IgD-negative memory B cell (primary cell): ENCODE results near the gene CD4. TPM values are rescaled to one million over a fixed set of nuclear protein-coding genes. Genes with fewer than 3 reads are reported as not detected.

Experiments used
- H3K27ac Mint-ChIP-seq, 3 donors: one replicate each; pipeline ENCODE4 v1.8.0; 2020 to 2022; ENCODE audit warnings: mild to moderate bottlenecking in 3 of 3, mixed read lengths in 3 of 3, moderate library complexity in 1 of 3
- H3K27me3 Mint-ChIP-seq: one replicate; pipeline ENCODE4 v1.8.0; 2021; ENCODE audit warnings: mixed read lengths
- H3K36me3 Mint-ChIP-seq: one replicate; pipeline ENCODE4 v1.8.0; 2020; ENCODE audit warnings: mild to moderate bottlenecking, mixed read lengths
- H3K4me1 Mint-ChIP-seq, 3 donors: one replicate each; pipeline ENCODE4 v1.8.0; 2020 to 2022; ENCODE audit warnings: mixed read lengths in 3 of 3, mild to moderate bottlenecking in 1 of 3
- H3K4me3 Mint-ChIP-seq, 4 donors: one replicate each; pipeline ENCODE4 v1.8.0; 2020 to 2022; ENCODE audit warnings: mild to moderate bottlenecking in 4 of 4, mixed read lengths in 4 of 4, moderate library complexity in 3 of 4
- H3K9me3 Mint-ChIP-seq, 3 donors: one replicate each; pipeline ENCODE4 v1.8.0; 2020 to 2021; ENCODE audit warnings: mixed read lengths in 3 of 3, mild to moderate bottlenecking in 1 of 3
- polyA plus RNA-seq: library from polyadenylated mRNA; unstranded; fragments of 300-500 nt; fragmentation: Illumina TruSeq; gene quantifications from one replicate; pipeline ENCODE4 v1.2.3, GENCODE V29; 2021

CD4 gene
- polyA plus RNA-seq, 1 donor from 2014 or later, result 6.6 TPM

- H3K36me3 Mint-ChIP-seq, result peaks cover 2% of the 10 kb centered on the region
- H3K4me3 Mint-ChIP-seq, result no peak overlapping the region
- peaks cover 26% of the 10 kb centered on the region for H3K27me3 Mint-ChIP-seq
- peak overlapping the region; percentile 19 to 34 (median 29) for H3K27ac Mint-ChIP-seq
- no peaks in the 10 kb centered on the region for H3K9me3 Mint-ChIP-seq
- H3K4me1 Mint-ChIP-seq, result peaks cover under 1 to 11% (median 6%) of the 10 kb centered on the region in 3 donors
Observed at GRCh38 chr12:6779708-6780432, 9.5 kb upstream of the CD4 start.

DNA sequence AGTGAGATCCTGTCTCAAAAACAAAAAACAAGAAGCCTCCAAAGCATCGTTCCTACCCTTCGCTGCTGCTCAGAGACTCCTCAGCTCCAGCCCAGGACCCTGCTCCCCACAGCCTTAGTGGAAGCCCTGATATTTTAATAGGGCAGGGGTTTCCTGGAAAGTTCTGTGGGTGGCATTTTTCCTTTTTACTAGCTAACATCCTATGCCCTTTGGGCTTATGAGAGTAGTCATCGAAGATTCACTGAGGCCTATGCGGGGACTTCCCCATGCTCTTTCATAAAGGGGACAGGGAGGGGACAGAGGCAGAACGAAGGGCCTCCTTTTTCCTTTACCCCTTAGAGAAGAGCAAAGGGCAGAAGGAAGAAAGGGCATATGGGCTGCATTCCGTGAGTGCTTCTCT lies 8.8 kb upstream of the CD4 start:
- Mint-ChIP-seq H3K4me1 (peaks cover 0 to 11% (median 4%) of the 10 kb centered on the region in 3 donors), H3K27ac (no peak overlapping the region), H3K9me3 (no peaks in the 10 kb centered on the region), H3K36me3 (peaks cover 2% of the 10 kb centered on the region), H3K27me3 (peaks cover 20% of the 10 kb centered on the region), H3K4me3 (no peak overlapping the region)

DNA sequence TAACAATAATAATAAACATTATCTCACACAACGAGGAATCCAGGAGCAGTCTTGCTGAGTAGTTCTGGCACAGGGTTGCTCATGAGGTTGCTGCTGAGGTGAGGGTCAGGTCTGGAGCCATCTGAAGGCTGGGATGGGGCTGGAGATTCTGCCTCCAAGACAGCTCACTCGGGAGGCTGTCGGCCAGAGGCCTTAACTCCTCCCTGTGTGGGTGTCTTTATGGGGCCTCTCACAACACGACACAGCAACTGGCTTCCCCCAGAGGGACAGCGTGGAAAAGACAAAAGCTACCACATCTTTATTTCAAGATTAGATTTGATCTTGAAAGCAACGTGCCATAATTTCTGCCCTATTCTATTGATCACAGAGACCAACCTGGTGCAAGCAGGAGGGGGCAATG lies 7.2 kb upstream of the CD4 start:
- Mint-ChIP-seq H3K27me3 (peaks cover 11% of the 10 kb centered on the region), H3K9me3 (no peaks in the 10 kb centered on the region), H3K4me3 (no peak overlapping the region), H3K36me3 (no peaks in the 10 kb centered on the region), H3K4me1 (peaks cover 0 to 9% (median 4%) of the 10 kb centered on the region in 3 donors), H3K27ac (no peak overlapping the region)

GRCh38 chr12:6782850-6783566 lies 6.3 kb upstream of the CD4 start:
- Mint-ChIP-seq H3K36me3 (no peaks in the 10 kb centered on the region), H3K27ac (no peak overlapping the region), H3K4me1 (peaks cover 0 to 8% (median 4%) of the 10 kb centered on the region in 3 donors), H3K4me3 (no peak overlapping the region), H3K9me3 (no peaks in the 10 kb centered on the region), H3K27me3 (peaks cover 10% of the 10 kb centered on the region)

GRCh38 chr12:6783828-6784227 lies 5.5 kb upstream of the CD4 start:
- H3K9me3 Mint-ChIP-seq, result no peaks in the 10 kb centered on the region
- H3K4me3 Mint-ChIP-seq, result no peak overlapping the region
- no peak overlapping the region for H3K27ac Mint-ChIP-seq
- peaks cover 2% of the 10 kb centered on the region for H3K27me3 Mint-ChIP-seq
- H3K4me1 Mint-ChIP-seq, result peaks cover 0 to 1% (median under 1%) of the 10 kb centered on the region in 3 donors
- H3K36me3 Mint-ChIP-seq, result no peaks in the 10 kb centered on the region

GRCh38 chr12:6784296-6784695 lies 5.0 kb upstream of the CD4 start:
- Mint-ChIP-seq H3K4me3 (no peak overlapping the region), H3K4me1 (no peaks in the 10 kb centered on the region), H3K27ac (no peak overlapping the region)

DNA sequence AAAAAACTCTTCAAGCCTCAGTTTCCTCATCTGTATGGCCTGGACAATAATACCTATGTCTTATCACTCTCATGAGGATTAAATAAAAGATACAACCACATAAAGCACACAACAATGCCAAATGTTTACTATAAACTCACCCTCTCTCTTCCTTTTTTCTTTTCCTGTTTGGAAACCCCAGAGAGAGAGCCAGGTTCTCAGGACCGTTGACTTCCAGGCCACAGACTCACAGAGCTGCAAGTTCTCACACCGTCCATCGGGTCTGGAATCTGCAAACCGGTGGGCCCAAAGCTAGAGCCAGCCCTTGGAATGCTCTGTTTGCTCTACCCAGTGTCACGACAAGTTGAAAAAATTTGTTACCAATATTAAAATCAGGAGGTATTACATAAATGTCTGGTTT lies 4.6 kb upstream of the CD4 start:
- Mint-ChIP-seq H3K36me3 (no peaks in the 10 kb centered on the region), H3K4me3 (no peak overlapping the region), H3K27ac (peak overlapping the region in 1 of 3 donors; percentile 67), H3K4me1 (no peaks in the 10 kb centered on the region), H3K9me3 (no peaks in the 10 kb centered on the region), H3K27me3 (peaks cover 2% of the 10 kb centered on the region)

More at GRCh38 chr12:6784296-6784695, 5.0 kb upstream of the CD4 start:
- Mint-ChIP-seq H3K27me3 (peaks cover 2% of the 10 kb centered on the region), H3K36me3 (no peaks in the 10 kb centered on the region), H3K9me3 (no peaks in the 10 kb centered on the region)

DNA sequence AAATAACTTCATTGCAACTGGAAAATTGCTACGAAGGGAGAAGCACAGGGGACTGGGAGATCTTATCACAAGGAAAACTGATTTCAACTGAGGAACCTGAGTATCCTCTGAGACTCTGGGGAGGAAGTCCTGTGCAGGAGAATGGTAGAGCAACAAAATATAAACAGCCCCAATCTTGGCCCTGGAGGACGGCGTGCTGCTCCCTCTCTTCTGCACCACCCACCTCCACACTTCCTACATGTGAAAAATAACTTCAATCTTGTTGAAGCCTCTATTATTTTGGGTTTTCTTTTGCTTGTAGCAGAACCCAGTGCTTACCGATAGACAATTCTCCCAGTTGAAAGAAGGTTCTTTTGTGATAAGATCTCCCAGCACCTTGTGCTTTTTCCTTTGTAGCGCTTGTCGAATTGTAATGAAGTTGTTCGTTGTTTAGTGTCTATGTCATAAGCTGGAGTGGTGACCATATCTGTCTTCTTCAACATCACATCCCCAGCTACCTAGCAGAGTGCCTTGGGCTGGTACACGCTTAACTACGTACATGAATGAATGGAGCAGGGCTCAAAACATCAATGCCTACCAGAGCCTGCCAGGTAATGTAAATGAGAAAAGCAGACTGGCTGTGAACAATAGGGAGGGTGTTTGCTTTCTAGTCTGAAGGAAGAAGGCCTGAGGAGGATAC lies 2.8 kb upstream of the CD4 start:
- Mint-ChIP-seq H3K4me3 (no peak overlapping the region), H3K9me3 (no peaks in the 10 kb centered on the region), H3K27me3 (peaks cover 2% of the 10 kb centered on the region), H3K27ac (no peak overlapping the region), H3K36me3 (no peaks in the 10 kb centered on the region), H3K4me1 (no peaks in the 10 kb centered on the region)

- Mint-ChIP-seq H3K36me3 (no peaks in the 10 kb centered on the region), H3K27me3 (peaks cover 7% of the 10 kb centered on the region), H3K4me1 (peaks cover under 1 to 2% (median 1%) of the 10 kb centered on the region in 3 donors), H3K9me3 (no peaks in the 10 kb centered on the region), H3K27ac (no peak overlapping the region), H3K4me3 (no peak overlapping the region)
Observed at GRCh38 chr12:6787309-6787708, 2.0 kb upstream of the CD4 start.

DNA sequence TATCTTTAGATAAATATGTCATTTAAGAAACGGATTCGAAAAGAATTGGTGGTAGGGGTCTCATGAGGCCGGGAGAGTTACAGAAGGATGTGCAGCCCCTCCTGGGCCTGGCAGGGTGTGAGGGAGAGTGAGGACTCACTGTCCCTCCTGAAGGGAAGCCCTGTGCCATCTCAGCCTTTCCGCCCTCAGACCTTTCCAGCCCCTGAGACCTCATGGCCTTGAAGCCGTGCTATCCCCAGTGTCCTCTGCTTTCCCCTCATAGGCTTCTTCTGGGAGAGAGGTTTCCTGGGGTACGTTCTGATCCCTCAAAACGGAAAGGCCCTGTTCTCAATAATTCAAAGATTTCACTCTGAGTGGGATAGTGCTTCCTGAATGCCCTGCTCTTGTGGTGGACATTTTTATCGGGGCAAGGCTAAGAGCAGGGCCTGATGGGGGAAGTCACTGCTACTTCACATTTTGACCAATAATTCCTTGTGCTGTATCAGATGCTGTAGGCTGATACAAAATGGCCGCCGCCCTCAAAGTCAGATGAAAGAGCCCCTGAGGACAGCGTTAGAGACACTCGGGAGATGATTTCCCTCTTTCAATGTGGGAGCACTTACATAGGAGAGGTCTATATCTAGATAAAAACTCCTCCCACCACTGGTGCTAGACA lies 1.3 kb downstream of the CD4 start:
- no peaks in the 10 kb centered on the region for H3K9me3 Mint-ChIP-seq
- peak overlapping the region in 1 of 3 donors; percentile 63 for H3K27ac Mint-ChIP-seq
- H3K36me3 Mint-ChIP-seq, result no peaks in the 10 kb centered on the region
- H3K4me1 Mint-ChIP-seq, result peaks cover 8 to 10% (median 9%) of the 10 kb centered on the region in 3 donors
- peak overlapping the region in 1 of 4 donors; percentile 21 for H3K4me3 Mint-ChIP-seq
- H3K27me3 Mint-ChIP-seq, result peaks cover 14% of the 10 kb centered on the region

DNA sequence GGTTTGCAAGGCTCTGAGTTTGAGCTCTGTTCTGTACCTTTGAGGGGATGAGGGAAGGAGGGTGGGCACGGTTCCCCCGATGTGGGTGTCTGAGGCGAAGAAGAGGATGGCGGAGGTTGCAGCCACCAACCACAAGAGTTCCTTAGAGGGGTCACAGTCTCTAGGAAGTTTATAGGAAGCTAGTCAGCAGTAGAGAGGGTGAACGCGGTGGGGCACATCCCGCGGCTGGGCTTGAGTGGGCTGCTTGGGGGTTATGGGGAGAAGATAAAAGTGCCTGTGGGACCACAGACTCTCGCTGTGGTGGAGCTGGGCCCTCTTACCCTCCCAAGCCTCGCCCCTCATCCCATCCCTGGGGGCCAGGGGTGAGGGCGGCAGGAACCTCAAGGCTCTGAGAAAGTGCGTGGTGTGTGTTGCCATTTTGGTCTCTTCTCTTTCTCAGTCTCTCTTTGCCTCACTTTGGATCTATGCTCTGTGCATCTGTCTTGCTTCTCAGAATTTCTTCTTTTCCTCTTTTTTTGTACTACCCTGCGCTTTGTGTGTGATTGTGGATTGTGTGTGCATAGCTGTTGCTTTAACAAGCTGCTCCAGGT lies 2.7 kb downstream of the CD4 start:
- H3K36me3 Mint-ChIP-seq, result no peaks in the 10 kb centered on the region
- peaks cover 8 to 10% (median 9%) of the 10 kb centered on the region in 3 donors for H3K4me1 Mint-ChIP-seq
- H3K9me3 Mint-ChIP-seq, result no peaks in the 10 kb centered on the region
- peak overlapping the region in 1 of 3 donors; percentile 21 for H3K27ac Mint-ChIP-seq
- peaks cover 20% of the 10 kb centered on the region for H3K27me3 Mint-ChIP-seq
- H3K4me3 Mint-ChIP-seq, result peak overlapping the region in 3 of 4 donors; percentile 36 to 91 (median 41)

GRCh38 chr12:6792522-6793201 lies 3.3 kb downstream of the CD4 start:
- Mint-ChIP-seq H3K27me3 (peaks cover 20% of the 10 kb centered on the region), H3K36me3 (no peaks in the 10 kb centered on the region), H3K4me3 (peak overlapping the region in 3 of 4 donors; percentile 1 to 91 (median 71)), H3K4me1 (peaks cover 8 to 10% (median 9%) of the 10 kb centered on the region in 3 donors), H3K27ac (peak overlapping the region in 1 of 3 donors; percentile 21), H3K9me3 (no peaks in the 10 kb centered on the region)

GRCh38 chr12:6795088-6795487 lies 5.8 kb downstream of the CD4 start:
- Mint-ChIP-seq H3K27ac (no peak overlapping the region), H3K9me3 (no peaks in the 10 kb centered on the region), H3K4me1 (peaks cover 8 to 10% (median 9%) of the 10 kb centered on the region in 3 donors), H3K36me3 (no peaks in the 10 kb centered on the region), H3K27me3 (peaks cover 28% of the 10 kb centered on the region), H3K4me3 (no peak overlapping the region)

DNA sequence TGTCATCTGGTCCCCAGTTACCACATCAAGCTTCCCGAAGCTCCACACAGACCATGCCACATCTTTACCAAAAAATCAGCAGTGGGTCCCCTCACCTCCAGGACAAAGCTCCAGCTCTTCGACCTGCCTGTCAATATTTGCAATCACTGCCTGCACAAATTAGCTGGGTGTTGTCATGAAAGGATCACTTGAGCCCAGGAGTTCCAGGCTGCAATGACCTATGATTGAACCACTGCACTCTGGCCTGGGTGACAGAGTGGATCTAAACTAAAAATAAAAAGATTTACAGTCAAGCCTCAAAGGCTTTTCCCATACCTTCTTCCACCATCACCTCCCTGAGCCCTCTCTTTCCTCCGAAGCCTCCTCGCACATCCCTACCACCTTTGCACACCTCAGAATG lies 7.2 kb downstream of the CD4 start:
- H3K4me3 Mint-ChIP-seq, result no peak overlapping the region
- H3K36me3 Mint-ChIP-seq, result no peaks in the 10 kb centered on the region
- H3K4me1 Mint-ChIP-seq, result peaks cover 8 to 10% (median 9%) of the 10 kb centered on the region in 3 donors
- H3K27me3 Mint-ChIP-seq, result peaks cover 29% of the 10 kb centered on the region
- no peaks in the 10 kb centered on the region for H3K9me3 Mint-ChIP-seq
- H3K27ac Mint-ChIP-seq, result peak overlapping the region in 1 of 3 donors; percentile 47
